GM18498 (cell line): Measurements from ENCODE around the gene NEURL1.
"Not testable (repeated sequence)": the region's sequence is repeated elsewhere in the genome, so short reads cannot be mapped to it uniquely, and the experiment has no call there.

Experiments
- ATAC-seq: cut with Tn5 transposase; IDR thresholded peaks from one replicate; pipeline ENCODE4 v1.9.1; 2021; ENCODE audit warnings: mild to moderate bottlenecking, moderate library complexity; ENCODE audit not compliant: unreplicated experiment

NEURL1 gene

DNA sequence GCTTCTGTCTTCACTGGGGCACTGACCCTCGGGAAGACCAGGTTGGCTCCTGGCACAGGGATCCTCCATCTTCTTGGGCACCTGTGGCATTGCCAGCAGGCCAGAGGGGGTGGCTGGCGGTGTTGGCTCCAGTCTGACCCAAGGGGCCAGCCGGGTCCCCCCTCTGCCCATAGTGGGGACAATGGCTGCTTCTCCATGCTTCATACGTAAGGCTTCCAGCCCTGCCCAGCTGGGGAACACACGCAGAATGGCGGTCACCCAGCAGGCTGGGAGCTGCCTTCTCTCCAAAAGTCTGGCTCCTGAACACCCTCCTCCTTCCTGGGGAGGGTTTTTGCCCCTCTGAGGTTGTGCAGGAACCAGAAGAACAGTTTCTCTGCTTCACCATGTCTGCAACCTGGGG, 106.8 kb downstream of the NEURL1 start:
- no peak for ATAC-seq

DNA sequence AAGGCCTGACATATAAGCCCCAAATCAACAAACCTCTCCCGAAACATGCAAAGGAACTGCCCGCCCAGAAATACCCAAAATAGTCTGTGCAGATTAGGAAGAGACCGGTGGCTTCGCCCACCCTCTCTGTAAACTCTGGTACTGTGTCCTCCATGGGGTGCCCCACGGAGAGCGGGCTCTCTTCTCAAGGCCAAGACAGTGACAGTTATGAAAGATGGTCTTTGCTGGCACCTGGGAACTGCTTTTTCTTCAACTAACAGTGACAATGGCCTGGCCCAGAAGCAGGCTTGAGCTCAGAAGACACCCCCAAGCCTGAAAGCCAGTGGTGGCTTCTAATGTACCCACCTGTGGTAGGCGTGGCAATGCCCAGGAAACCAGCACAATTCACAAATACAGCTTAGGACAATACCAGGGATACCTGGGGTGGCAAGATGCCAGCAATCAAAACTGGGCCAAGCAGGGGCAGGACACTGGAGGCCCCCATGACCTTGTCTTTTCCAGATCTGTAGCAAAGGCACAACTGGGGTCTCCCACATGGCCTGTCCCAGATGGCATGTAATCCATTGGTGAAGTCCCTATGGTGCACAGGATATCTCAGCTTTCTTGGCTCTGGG, 107.6 kb downstream of the NEURL1 start:
- no peak for ATAC-seq

DNA sequence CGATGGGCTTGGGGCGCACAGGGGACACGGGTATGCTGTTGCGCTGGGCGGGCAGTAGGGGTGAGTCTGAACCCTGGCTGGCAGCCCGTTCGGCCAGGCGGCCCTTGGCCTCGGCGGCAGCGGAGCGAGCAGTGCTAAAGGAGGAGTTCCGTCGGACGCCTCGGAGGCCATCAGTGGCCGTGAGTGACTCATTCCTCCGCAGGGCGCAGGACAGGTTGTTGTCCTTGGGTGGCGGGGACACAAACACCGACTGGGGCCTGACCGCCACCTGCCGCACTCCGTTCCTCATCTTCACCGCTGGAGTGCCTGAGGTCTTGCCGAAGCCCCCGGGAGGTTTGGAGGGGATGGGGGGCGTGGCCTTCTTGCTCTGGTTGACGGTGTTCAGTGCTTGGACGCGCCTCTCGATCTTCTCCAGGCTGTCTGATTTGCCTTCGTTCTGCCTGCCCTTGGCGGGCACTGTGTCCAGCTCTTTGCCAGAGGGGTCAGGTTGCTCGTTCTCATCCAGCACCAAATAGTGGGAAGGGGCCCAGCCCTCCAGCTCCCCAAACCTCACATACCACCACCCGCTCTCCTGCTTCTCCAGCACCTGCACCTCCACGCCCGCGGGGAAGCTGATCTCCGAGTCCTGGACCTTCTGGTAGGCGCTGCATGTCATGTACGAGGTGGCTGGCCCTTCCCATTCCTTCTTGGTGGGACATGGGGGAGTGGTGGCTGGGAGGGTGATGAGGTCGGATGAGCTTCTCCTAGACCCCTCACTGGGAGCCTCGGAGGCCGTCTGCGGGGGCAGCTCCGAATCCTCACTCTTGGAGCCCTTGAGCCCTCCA, 108.7 kb downstream of the NEURL1 start:
- no peak for ATAC-seq

DNA sequence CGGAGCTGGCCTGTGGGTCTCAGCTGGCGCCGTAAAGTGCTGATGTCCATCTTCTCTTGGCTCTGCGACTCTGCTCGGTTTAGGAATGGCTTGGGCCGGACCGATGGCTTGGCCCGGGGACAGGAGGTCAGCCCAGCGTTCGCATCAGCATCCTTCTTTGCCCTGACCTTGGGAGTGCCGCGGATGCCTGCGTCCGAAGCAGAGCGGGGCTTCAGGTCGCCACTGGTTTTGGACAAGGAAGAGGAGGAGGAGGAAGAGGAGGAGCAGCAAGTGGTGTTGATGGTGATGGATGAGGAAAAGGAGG, 109.3 kb downstream of the NEURL1 start:
- no peak for ATAC-seq

DNA sequence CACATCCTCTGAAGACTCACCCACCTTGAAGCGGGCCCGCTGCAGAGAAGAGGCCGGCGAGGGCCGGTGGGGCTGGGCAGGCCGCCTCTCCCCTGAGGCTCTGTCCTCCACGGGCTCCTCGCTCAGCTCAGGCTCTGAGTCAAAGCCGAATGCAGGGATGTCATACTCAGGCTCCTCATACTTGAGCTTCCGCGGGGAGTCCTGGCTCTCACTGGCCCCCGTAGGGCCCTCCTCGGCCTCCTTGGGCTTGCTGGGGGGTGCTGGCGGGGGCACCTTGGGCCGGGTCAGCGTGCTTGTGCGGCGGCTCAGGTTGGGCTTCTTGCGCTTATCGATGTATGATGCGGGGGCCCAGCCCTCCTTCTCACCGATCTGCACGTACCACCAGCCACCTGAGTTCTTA, 109.9 kb downstream of the NEURL1 start:
- no peak for ATAC-seq

DNA sequence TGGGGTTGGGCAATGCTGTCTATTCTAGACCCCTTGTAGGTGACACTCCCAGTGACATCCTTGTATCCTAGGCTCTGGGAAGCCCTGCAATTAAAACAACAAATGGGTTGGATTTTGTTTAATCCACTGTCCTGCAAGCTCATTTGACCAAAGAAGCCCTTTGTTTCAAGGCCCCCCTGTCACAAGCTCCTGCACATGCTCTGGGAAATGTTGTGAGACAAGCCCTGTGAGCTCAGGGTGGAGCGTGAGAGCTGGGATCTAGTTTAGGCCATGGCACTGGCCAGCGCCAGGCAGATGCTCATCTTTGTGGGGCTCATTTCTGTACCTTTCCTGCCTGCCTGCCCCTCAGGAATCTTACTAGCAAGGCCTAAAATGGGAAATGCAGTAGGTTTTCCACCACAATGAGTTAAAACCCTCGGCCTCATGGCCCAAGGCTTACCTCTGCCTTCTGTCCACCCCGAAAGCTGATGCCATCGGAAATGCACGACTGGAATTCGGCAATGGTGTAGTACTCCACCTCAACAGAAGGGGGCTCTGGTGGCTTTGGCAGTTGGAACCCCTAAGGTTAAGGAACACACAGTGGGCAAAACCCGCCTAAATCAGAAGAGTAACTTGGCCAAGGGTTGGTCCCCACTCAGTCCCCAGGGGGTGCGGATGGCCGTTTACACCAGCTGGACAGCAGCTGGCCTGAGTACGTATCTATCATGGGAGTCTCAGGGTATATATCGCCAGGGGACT, 112.0 kb downstream of the NEURL1 start:
- ATAC-seq: no peak

DNA sequence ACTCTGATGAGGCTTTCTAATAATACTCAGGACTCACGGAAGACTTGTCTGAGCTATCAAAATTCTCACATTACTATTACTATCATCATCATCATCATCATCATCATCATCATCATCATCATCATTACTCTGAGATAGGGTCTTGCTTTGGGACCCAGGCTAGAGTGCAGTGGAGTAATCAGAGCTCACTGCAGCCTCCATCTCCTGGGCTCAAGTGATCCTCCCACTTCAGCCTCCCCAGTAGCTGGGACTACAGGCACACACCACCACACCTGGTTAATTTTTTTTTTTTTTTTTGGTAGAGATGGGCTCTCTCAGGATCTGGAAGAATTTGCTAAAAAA, 112.6 kb downstream of the NEURL1 start:
- not testable (repeated sequence) for ATAC-seq

DNA sequence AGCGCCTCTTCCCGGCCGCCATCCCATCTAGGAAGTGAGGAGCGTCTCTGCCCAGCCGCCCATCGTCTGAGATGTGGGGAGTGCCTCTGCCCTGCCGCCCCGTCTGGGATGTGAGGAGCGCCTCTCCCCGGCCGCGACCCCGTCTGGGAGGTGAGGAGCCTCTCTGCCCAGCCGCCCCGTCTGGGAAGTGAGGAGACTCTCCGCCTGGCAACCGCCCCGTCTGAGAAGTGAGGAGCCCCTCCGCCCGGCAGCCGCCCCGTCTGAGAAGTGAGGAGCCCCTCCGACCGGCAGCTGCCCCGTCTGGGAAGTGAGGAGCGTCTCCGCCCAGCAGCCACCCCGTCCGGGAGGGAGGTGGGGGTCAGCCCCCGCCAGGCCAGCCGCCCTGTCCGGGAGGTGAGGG, 113.5 kb downstream of the NEURL1 start:
- not testable (repeated sequence) for ATAC-seq

DNA sequence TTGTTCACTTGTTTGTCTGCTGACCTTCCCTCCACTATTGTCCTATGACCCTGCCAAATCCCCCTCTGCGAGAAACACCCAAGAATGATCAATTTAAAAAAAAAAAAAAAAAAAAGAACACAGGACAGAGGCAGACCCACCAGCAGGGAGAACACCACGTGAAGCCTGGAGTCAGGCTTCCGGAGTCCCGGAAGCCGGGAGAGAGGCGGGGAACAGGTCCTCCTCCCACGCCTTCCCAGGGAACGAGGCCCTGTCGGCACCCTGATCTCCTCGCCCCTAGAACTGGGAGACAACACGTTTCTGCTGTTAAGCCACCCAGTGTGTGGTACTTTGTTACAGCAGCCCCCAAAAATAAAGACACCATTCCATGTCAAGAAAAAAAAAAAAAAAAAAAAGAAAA, 114.6 kb downstream of the NEURL1 start:
- ATAC-seq: not testable (repeated sequence)

DNA sequence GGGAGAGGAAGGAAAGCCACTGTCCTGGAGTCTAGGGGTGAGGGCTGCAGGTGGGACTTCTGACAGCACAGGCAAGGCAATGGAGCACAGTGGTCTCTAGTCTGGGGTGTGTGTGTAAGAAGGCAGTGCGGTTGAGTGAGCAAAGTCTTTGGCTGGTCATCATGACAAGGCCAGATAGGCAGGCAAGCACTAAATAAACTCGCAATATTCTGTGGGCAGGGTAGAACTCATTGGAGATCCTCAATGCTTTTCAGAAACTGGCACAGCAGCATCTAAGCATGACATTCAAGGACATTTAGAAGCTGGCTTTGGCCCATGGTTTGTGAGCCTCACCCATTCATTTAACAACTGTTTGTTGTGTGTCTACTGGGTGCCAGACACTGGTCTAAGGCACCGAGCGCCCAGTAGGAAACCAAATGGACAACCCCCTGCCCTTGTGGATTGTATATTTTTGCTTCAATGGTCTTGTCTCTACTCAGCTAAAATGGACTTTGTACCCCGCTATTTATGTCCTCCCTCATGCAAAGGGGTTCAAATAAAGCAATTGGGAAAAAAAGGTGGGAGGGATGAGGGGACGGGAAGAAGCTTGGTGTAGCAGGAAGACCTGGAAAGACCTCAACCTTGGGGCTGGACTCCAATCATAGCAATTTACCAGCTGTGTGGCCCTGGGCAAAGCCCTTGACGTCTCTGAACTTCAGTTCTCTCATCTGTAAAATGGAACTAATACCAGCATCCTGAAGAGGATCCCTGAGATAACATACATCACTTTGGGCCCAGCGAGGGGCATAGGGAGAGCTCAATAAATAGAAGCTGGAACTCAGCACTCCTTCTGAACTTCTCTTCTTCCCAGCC, 116.0 kb downstream of the NEURL1 start:
- no peak for ATAC-seq

DNA sequence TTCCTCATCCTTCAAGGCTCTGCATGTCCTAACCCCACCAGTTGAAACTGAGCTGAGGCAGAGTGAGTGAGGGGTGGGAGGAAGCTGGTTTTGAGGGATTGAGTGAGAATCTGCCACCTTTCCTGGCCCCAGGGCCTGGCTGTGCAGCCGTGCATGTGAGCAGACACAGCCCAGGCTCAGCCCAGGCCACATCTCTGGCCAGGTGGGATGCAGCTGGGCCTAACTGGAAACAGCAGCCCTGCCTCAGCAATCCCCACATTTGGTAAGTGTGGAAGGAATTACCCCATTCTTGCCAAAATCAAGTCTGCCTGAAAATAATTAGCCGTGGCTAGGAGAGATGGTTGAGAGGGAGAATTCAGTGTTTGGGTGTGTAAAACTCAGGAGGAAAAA, 116.6 kb downstream of the NEURL1 start:
- ATAC-seq: no peak

DNA sequence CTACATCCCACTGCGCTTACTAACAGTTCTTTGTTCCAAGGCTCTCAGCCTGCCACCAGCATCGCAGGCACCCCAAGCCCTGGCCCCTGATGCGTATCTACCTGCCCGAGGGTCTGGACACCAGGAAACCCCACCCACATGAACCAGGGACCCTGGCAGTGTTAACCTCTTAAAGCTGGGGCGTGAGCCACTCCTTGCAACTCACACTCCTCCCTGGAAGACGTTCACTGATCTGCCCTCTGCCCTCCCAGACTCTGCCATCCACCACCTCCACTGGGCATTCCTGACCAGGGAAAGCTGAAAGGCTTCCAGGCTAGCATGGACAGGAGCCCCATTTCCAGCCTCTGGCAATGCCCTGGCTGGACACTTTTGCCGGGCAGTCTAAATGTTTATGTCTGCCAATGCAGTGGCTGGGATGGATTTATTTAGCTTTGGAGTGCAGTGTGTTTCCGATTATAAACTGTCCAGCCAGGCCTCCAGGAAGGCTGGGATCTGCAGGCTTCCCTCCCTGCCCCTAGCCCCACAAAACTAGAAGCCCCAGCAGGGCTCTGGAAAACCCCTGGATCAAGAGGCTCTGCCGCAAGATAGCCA, 117.5 kb downstream of the NEURL1 start:
- no peak for ATAC-seq

DNA sequence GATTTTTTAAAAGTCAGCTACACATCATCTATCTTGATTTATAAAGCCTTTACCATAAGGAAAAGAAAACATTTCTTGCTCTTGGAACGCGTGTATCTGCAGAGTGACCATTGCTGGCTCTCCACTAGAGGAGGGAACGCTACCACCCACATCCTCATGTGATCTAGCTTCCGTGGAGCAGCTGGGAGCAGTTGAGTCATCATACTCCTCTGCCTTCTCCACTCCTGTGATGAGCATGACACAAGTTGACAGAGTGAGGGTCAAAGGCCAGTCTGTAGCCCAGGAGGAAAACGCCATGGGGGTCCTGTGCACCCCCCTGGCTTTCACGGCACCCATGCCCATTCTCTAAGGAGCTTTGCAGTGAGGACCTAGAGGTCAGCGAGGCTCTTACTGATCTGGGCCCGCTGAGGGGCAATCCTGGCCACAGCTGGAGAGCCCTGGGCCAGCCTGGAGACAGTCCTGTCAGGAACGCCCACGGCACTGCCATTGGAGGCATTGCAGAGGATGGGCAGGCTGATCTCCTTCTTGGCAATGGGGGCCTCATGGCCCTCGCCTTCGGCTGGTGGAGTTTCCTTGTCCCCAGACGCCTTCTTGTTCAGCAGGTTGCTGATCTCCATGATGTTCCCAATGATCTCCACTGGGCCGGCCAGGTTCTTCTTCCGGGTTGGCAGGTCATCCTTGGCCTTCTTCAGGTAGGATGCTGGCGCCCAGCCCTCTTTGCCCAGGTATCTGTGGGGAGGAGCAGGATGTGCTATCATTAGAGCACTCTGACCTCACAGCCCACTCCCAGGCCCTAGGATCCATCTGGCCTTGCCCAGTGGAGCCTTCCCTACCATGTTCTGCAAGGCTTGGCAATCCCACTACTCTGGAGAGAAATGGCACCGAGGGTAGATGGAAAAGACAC, 119.2 kb downstream of the NEURL1 start:
- ATAC-seq: no peak

DNA sequence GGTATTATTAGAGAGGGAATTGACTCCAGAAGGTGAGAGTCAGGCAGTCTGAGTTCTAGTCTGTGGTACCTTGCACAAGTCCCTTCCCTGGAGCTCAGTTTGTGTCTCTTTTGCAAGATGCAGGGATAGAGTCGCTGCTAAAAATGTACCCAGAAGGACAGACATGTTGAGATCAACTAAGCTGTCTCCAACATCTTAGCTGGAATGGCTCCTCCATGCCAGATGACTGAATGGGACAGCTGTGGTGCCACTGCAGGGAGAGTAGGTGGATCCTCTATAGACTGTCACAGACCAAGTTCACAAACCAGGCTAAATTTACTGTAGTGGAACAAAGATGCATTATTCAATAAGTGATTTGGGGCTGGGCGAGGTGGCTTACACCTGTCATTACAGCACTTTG, 120.1 kb downstream of the NEURL1 start:
- ATAC-seq: no peak

DNA sequence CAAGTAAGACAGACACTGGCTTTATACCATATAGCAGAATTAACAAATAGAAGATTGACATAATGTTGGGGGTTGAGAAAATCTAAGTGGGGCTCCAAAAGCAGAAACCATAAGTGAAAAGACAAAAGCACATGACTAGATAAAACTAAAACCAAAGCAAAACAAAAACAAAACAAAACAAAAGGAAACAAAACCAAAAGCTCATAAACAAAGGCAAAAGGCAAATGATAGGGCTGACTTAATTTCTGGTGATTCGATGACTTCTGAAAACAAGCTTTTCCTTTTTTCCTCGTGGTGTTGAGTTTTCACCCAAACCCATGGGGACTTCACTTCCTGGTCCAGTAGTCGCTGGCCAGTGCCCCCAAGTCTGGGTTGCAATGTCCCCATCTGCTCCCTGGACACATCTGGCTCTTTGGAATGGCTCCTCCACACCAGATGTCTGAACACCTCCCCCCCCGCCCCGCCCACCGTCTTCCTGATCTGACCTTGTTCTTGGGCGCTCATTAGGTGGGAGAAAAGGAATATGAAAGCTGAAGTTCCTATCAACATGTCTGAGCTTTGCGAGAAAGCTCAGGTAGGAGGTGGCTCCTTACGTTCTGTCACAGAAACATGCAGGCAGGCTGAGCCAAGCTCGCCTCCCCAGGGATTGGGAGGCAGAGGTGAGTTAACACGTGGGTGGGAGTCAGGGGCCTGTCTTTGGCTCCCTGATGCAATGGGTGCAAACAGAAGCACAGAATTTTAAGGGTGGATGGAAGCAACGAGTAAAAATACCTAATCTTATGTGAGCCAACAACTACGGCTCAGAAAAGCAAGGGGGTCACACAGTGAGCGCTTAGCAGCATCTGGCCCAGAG, 121.0 kb downstream of the NEURL1 start:
- ATAC-seq: no peak

DNA sequence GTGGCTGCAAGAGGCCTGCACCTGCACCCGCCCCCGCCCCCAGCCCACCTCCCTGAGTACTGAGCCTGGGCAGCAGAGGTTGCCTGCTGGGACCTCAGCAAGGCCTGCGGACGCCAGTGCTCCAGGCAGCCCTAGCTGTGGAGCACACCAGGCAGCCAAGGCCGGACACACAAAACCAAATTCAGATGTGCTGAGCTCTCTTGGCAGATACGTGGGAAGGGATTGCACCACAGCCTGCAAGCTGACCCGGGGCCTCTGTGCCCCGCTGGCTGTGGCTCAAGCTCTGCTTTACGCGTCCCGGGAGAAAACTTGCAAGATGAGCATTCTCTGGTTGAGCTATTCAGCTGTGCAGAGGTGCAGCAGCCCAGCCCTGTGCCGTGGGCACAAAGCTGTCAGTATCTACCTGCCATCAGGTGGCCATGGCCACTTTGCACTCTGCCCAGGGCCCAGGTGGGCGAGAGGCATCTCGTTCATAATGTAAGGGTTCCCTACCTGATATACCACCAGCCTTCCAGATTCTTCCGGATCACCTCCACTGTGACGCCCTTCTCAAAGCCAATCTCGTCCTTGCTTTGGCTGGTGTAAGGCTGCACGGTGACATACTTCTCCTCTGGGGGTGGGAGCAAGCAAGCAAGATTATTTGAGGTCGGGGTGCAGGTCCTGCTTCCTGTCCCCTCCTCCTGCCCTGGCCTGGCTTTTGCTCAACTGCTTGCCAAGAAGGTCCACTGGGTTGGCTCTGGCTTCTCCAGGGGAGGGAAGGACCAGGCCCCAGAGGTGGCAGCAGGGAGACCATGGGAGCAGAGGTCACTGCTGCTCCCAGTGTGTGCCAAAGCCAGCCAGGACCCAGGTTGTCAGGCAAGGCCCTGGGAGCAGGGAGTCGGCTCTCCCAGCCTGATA, 123.4 kb downstream of the NEURL1 start:
- ATAC-seq: no peak

DNA sequence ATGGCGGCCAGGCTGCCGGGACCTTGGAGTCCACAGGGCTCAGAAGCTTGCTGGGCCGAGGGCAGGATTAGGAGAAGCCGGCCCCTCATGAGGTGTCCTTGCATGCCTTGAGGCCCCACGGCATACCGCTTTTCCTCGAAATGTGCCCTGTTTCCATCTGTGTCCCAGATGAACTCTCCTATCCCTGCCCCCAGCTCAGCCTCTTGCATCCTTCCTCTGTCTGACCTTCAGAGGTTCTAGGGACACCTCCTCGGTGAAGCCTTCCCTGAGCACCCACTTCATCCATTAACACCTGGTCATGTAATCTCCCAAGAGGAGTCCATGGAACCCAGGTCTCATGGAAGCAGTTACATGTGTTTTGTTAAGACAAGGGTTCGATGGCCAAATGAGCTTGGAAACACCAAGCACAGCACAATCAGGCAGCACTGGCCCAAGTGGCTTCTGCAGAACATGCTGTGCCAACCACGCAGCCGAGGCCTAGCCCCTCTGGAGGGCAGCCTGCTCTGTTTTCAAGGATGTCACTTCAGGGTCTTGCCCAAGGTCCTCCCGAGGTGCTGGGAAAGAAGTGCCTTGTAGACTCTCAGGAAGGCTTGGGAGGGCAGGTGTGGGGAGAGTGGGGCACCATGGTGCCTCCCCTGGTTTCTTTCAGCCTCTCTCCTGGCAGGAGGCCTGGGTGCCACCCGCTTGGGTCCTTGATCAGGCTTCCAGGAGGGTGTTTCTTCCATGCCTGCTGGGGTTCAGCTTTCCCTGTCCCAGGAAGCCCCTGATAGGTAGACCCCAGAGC, 124.3 kb downstream of the NEURL1 start:
- ATAC-seq: no peak
